ENCODE results near the gene C6orf141.
A peak's percentile ranks its signal among the peaks of the same experiment; 100 is the strongest.

Gene C6orf141

DNA sequence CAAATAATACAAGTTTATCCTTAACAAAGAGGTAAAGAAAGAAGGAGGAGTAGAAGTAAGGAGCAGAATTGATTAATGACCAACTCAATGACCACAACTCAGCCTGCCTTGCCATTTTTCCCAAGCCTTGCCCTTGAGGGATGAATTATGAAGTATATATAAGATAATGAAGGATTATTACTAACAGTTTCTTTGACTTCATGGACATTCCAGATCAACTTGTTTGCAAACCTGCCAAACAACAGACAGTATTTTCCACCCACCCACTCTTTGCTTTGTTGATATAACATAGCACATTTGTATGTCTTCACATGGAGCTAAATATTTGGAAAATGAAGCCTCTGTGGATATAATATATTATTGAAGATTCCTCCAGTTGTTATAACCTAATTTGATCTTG lies 9.9 kb upstream of the C6orf141 start:
- DNase-seq (ENCODE audit: low read depth): no peak

DNA sequence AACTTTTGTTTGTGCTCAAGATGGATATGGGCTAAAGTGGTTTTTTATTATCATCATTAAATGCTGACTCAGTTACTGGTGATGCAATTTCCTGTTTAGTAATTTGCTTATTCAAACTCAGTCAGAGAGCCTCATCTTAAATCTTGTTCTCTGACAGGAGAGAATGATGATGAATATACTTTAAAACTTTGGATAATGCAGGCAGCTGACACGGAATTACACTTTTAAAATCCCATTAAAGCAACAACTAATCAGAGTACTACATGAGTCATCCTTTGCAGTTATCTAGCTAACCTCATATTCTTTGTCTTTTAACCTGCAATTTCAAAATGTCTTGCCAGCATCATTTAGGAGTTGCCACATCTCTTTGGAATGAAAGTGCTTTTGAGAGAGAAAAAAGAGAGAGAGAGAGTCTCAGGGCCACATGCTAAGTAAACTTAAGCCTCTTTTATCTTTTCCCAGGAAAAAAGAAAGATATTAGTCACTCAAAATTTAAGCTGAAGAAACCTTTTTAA lies 9.2 kb upstream of the C6orf141 start:
- DNase-seq (ENCODE audit: low read depth): peak; percentile 59

DNA sequence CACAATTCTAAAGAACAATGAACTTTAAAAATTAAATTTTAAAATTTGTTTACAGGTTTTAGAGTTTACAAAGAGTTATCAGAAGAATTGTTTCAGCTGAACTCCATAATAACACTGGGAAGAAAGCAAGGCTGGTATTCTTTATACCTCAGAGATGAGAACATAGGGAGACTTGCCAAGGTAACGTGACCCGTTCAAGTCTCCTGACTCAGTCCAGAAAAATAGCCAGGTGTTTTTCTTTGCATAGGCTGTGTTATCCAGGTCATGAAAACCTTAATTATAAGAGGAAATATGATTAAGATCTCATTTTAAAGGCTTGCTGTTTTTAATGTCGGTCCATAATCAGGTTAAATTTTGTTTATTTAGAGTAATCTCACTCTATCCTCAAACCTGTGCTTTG lies 8.5 kb upstream of the C6orf141 start:
- DNase-seq (ENCODE audit: low read depth): no peak

DNA sequence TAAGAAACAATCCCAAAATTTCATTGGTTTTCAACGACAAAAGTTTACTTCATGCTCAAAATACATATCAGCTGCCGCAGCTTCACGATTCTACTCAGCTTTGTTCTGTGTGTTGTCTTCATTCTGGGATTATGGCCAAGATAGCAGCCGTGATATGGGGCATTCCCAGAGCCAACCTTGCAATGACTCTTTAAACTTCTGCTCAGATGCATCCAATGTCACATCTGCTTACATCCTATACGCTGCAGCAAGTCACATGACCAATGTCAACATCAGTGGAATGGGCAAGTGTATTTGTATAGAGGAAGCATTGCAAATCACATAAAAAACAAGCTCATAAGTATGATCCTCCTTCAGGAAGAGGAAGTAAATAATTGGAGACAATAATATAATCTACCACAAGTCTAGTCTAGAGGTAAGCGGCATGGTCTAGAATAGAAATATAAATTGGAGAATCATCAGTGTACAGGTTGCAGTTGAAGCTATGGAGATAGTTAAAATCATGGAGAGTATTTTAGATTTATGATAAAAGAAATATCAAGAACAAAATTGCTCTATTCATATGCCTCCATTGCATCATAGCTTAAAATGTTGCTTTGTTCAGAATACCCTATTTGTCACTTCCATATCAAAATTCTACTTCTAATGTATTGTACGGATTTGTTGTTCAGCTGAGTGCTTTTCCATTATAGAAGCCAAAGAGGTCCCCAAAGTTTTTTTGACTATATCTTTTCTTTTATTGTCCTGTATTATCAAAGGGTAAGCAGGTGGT lies 7.2 kb upstream of the C6orf141 start:
- no peak for DNase-seq (ENCODE audit: low read depth)

DNA sequence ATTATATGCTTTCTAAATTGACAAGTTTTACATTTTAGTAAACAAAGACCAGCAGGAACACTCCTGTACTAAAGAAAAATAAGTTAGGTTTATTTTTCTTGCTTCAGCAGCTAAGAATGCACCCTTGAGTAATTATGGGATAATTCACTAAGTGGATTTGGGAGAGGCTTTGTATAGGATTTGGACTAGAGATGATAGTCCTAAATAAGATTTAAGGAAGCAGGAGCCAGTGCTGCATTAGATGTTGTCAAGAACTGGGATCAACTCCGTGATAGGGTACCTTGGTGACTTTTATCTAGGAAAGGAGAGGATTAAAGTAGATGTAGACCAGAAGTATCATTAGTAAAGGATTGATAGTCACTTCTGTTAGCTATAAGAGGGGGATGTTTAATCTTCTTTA lies 4.1 kb upstream of the C6orf141 start:
- DNase-seq (ENCODE audit: low read depth): no peak

DNA sequence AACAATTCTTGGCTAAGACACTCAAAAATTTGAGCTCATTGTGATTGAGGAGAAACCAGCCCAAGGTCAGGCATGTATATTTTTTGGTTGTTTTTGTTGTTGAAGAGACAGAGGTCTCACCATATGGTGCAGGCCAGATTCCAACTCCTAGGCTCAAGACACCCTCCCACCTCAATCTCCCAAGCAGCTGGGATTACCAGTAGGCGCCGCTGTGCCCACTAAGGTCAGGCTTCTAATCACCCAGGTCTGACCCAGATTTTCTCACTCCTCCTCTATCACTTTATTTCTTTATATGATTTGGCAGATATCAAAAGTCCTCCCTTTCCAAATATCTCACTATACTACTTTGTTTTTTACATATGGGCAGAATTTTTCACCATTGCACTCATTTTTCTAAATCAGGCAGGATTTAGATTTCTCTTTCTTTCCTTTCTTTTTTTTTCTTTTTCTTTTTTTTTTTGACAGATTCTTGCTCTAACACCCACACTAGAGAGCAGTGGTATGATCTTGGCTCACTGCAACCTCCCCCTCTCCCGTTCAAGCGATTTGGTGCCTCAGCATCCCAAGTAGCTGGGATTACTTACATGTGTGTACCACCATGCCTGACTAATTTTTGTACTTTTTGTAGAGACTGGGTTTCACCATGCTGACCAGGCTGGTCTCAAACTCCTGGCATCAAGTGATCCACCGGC lies 1.7 kb upstream of the C6orf141 start:
- no peak for DNase-seq (ENCODE audit: low read depth)

DNA sequence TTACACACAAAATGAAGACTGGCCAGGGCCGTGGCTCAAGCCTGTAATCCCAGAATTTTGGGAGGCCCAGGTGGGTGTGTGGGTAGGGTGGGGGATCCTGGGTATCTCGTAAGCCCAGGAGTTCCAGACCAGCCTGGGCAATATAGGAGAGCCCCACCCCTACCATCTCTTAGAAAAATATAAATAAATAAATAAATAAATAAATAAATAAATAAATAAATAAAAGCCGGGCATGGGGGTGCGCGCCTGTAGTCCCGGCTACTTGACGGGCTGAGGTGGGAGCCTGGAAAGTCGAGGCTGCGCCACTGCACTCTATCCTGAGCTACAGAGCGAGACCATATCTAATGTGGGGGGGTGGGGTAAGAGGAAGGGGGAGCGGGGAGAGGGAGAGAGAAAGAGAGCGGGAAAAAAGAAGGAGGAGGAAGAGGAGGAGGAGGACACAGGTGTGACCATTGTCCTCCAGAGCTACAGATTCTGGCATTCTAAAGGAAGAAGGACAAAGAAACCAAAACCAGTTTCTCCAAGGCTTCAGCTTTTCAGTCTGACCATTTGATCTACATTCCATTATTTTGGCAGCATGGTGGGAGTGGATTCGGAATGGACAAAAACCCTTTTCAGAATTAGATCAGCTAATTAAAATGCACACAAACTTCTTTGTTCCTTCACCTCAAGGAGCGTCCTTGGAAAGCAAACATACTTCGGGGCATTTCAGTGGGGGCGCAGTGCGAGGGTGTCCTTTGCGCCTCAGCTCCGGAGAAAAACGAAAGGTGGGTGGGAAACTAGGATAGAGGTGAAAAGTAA lies 577 bp upstream of the C6orf141 start:
- DNase-seq (ENCODE audit: low read depth): no peak

DNA sequence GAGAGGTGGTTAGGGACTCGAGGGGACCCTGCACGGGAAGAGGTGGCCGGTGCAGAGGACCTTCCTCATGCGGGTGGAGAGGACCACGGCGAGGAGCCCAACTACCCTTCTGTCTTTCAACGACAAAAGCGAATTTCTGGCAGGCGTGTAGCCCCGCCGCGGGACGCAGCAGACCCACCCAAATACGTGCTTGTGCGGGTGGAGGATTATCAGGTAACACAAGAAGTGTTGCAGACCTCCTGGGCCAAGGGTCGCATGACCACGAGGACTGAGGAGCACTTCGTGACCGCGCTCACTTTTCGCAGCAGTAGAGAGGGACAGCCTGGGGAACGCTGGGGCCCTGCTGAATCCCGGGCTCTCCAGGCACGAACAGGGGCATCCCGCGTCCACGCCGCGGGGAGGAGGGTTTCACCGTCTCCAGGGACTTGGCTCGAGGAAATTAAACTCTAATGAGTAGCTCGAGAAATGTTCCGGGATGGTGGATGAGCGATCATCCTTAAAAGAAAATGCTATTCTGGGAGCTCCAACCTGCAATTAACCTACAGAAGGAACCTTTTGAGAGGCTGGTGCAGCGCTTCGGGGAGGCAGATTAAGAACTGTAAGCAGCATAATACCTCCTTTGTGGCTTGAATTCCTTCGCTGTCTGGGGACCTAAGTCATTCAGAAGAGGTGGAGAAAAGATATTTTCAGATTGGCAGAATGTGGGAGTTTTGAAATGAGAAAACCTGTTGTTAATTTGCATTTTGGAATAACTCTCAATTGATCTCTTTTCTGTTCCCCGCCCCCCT lies 804 bp downstream of the C6orf141 start:
- DNase-seq (ENCODE audit: low read depth): no peak

DNA sequence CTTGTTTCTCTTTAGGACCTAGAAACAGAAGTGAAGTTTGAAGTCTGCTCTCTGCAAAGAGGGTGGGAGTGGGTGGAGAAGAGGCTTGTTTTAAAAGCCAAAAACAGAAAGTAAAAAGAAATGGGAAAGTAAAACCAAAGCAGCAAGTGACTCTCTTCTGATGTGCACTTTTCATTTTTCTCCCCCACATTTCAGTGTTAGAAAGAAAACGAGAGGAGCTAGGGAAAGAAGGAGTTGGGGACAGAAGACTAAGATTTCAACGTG lies 1.3 kb downstream of the C6orf141 start:
- DNase-seq (ENCODE audit: low read depth): no peak

DNA sequence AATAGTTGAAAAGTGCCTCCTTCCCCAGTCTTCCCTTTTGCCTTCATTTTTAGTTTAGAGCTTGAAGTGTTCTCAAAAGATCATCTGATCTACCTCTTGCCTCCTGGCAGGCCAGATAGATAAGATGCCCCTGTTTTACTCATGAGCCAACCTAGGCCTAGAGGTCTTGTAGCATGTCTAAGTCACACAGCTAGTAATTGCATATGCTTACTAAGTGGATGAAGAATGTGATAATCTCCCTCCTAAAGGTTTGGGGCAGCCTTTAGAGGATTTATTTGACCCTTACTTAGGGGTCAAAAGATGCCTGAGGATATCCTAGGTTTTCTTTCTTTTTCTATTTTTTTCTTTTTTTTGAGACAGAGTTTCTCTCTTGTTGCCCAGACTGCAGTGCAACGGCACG lies 2.1 kb downstream of the C6orf141 start:
- DNase-seq (ENCODE audit: low read depth): no peak

DNA sequence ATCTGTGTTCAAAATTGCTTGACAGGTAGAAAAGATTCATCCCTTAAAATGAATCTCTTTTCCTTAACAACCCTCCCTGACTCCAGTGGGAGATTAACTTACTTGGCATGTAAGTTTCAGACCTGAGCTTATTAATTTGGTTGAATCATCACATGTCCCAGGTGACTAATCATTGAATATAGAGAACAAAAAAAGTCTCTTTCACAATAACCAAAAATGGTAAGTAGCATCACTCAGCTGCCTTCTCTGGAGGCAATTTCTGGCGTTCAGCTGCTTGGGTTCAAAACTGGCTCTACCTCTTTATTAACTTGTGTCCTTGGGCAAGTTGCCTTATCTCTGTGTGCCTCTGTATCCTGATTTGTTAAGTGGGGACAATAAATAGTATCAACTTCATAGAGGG lies 2.9 kb downstream of the C6orf141 start:
- DNase-seq (ENCODE audit: low read depth): no peak

DNA sequence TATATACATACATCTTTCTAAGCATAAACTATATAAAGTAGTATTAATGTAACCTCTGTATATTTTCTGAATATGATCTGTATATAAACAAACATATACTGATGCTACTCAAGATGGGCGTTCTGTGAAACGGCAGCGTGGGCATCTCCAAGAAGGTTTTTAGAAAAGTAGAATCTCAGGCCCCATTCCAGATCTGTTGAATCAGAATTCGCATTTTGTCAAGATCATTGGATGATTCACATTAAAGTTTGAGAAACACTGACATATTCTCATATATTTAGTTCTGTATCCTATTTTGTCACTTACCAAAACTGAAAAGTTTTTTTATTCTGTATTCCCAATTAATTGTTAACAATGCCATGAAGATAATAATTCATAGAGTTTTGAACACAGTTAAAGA lies 5.5 kb downstream of the C6orf141 start:
- DNase-seq (ENCODE audit: low read depth): no peak

DNA sequence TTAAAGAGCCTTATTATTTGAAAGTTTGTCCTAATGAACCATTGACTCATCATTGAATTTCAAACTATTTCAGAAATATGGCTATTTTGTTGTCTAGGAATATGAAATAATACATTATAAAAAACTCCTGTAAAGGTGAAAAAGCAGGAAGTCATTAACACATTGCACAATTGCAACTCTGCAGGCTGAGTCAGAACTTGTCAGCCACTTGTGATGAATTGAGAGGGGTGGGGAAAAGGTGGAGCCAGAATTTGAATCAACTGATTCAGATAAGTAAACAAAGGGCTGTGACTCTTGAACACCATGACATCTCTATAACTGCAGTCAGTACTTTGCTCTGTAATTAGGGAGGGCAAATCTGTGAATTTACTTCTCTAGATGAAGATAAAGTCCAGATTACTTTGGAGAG lies 6.0 kb downstream of the C6orf141 start:
- DNase-seq (ENCODE audit: low read depth): no peak

DNA sequence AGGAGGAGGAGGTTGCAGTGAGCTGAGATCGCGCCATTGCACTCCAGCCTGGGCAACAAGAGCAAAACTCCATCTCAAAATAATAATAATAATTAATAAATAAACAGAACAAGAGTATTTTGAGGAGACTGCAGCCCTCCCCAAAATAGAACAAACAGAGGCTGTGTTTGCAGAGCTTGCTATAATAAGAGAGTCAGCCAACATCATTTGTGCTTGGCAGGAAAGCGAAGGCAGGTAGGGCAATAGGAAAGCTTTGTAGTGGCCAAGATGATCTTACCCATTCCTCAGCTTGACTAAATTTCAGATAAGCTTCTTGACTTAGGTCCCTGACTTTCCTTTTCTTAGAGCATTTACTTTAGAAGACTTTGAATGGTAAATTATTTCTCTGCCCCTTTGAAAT lies 6.7 kb downstream of the C6orf141 start:
- DNase-seq (ENCODE audit: low read depth): no peak

DNA sequence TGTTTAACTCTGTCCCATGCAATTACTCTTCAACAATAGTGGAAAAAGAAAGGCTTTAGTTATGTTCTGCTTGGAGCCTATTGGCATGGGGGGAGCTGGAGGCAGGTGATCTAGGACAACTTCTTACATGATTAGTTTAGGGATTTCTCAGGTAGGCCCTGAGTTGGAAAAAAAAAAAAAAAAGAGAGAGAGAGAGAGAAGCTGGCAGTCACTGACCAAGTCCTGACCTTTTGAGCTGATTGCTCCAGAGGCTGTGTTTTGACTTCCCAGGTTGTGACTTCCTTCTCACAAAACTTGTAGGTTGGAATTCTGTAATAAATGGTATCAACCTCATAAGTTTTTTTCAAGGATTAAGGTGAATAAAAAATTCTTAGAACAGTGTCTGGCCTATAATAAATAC lies 7.8 kb downstream of the C6orf141 start:
- no peak for DNase-seq (ENCODE audit: low read depth)

DNA sequence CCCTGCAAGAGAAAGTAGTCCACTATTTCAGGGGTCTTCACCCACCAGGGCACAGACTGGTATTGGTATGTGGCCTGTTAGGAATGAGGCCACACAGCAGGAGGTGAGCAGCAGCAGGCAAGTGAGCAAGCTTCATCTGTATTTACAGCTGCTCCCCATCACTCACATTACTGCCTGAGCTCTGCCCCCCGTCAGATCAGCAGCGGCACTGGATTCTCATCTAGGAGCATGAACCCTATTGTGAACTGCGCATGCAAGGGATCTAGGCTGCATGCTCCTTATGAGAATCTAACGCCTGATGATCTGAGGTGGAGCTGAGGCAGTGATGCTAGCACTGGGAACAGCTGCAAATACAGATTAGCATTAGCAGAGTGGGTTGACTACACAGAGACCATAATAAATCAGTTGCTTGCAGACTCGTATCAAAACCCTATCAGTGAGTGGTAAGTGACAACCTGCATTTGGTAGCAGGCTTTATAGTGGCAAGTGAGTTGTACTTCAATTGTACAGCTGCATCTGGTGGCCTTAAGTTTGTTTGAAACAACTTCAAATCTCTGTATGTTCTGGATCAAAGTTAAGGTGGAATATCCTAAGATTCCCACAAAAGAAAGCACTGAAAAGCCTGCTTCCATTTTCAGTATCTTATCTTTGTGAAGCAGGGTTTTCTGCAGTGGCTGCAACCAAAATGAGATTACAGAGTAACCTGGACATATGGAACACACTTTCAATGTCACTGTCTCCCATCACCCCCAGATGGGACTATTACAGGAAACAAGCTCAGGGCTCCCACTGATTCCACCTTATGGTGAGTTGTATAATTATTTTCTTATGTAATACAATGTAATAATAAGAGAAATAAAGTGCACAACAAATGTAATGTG lies 12.8 kb downstream of the C6orf141 start:
- no peak for DNase-seq (ENCODE audit: low read depth)

DNA sequence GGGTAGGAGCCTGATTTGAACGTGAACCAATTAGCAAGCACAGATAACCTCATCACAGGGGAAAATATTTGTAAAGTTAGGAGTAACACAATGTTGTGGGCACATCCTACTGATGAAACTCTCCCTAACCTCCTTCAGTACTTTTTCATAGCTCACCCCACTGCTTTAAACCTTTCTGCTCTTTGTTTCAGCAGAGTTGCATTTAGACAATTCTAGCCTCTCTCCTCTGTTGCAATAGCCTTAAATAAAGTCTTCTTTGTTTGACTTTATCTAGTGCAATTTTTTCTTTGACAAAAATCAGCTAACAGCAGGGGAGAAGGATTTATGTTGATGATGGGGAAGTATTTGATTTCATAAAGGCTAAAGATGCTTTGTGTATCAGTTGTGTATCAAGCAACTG lies 14.1 kb downstream of the C6orf141 start:
- DNase-seq (ENCODE audit: low read depth): no peak

DNA sequence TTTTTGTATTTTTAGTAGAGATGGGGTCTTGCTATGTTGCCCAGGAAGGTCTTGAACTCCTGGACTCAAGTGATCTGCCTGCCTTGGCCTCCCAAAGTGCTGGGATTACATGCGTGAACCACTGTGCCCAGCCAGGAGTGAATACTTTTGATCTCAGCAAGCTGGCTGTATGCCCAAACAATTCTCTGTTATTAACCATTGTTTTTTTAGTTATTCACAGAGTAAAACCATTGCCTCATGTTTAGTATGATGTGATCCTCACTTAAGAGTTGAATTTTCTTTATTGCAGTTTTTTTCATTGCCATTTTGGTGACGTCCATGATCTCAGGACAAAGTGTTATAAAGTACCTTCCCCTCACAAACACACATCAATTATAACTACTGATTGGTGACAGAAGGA lies 14.8 kb downstream of the C6orf141 start:
- no peak for DNase-seq (ENCODE audit: low read depth)

DNA sequence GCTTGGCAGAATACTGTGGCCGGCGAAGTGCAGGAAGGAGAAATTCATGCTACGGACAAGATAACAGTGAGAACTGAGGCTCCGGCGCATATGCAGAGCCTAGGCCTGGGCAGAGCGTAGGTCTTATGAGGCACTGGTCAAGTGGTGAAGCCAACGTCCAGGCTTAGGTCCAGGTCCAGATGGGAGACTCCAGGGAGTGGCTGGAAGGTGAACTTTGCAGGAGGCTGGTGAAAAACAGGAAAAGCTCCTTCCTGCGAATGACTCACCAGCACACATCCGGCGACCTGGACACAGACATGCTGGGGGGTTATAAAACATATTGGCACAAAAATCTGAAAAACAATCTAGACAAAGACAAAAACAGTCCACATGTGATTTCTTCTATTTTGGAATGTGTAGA lies 15.4 kb downstream of the C6orf141 start:
- DNase-seq (ENCODE audit: low read depth): no peak

DNA sequence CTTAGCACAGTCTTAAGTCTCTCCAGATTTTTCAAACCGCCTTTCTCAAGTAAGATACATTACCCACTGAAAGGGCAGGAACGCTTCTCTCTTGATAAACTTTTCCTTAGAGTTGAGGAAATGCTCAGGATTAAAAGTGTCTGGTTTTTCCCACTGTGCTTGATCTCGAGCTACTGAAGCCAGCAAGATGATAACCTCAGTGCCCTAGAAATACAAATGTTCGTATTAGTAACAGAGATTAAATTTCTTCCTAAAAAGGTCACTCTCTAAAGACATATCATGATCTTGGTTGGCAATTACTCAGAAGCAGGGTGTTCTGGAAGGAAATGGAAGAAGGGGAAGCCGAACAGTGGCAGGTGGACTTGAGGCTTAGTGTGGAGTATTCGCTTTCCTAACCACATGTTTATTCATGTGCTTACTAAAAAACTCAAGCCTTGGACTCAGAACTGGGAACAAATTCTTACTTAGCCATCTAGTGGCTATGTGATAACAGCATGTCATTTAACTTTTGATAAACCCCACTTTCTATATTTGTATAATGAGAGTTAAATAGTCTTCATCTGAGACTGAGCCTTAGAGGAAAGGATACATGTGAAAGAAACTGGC lies 20.1 kb downstream of the C6orf141 start:
- peak; percentile 11 for DNase-seq (ENCODE audit: low read depth)

DNA sequence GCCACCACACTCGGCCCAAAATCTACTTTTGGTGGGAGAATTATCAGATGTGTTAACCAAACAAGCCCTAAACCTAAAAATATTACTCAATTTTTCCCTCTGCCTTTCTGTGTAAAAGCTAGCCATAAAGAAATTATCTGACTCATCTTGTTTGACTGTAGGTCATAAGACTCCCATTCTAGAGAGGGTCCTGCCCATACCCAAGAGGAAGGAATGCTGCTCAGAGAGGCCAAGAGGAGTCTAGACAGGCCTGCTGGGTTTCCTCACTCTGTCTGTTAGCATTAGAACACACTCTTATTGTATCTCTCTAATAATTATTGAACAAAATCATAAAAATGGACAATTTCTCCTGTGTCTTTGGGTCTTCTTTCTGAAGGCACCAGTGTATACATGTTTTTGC lies 26.1 kb downstream of the C6orf141 start:
- no peak for DNase-seq (ENCODE audit: low read depth)
